HG03342 (cell line): Measurements from ENCODE around the gene TCF7L1.

Source experiments
- ATAC-seq: cut with Tn5 transposase; IDR thresholded peaks from one replicate; pipeline ENCODE4 v1.9.1; 2021; ENCODE audit warnings: mild to moderate bottlenecking, moderate library complexity; ENCODE audit not compliant: unreplicated experiment

Gene TCF7L1

GRCh38 chr2:85160966-85161960, 28.1 kb downstream of the TCF7L1 start:
- ATAC-seq: no peak

GRCh38 chr2:85162746-85163301, 29.6 kb downstream of the TCF7L1 start:
- ATAC-seq: no peak

GRCh38 chr2:85163675-85164074, 30.5 kb downstream of the TCF7L1 start:
- ATAC-seq: no peak

GRCh38 chr2:85164145-85164569, 31.0 kb downstream of the TCF7L1 start:
- no peak for ATAC-seq

- ATAC-seq: no peak
Observed at GRCh38 chr2:85165088-85165690, 32.0 kb downstream of the TCF7L1 start.

GRCh38 chr2:85166021-85166420, 32.8 kb downstream of the TCF7L1 start:
- ATAC-seq: no peak

GRCh38 chr2:85167479-85167878, 34.3 kb downstream of the TCF7L1 start:
- no peak for ATAC-seq

GRCh38 chr2:85168942-85169341, 35.8 kb downstream of the TCF7L1 start:
- no peak for ATAC-seq

GRCh38 chr2:85169581-85169980, 36.4 kb downstream of the TCF7L1 start:
- ATAC-seq: no peak

GRCh38 chr2:85170938-85171475, 37.8 kb downstream of the TCF7L1 start:
- ATAC-seq: no peak

GRCh38 chr2:85171916-85172315, 38.7 kb downstream of the TCF7L1 start:
- ATAC-seq: no peak

- ATAC-seq: no peak
Observed at GRCh38 chr2:85173909-85174308, 40.7 kb downstream of the TCF7L1 start.

- no peak for ATAC-seq
Observed at GRCh38 chr2:85174943-85175342, 41.8 kb downstream of the TCF7L1 start.

GRCh38 chr2:85175369-85176299, 42.4 kb downstream of the TCF7L1 start:
- no peak for ATAC-seq

GRCh38 chr2:85177031-85177824, 44.0 kb downstream of the TCF7L1 start:
- ATAC-seq: no peak

- no peak for ATAC-seq
Observed at GRCh38 chr2:85178154-85178553, 45.0 kb downstream of the TCF7L1 start.

GRCh38 chr2:85178980-85179411, 45.8 kb downstream of the TCF7L1 start:
- ATAC-seq: no peak

- ATAC-seq: no peak
Observed at GRCh38 chr2:85179541-85179940, 46.3 kb downstream of the TCF7L1 start.

- ATAC-seq: no peak
Observed at GRCh38 chr2:85180322-85181133, 47.3 kb downstream of the TCF7L1 start.
